ENCODE data around the gene GFOD1.

- TF ChIP-seq, protein P1, sequence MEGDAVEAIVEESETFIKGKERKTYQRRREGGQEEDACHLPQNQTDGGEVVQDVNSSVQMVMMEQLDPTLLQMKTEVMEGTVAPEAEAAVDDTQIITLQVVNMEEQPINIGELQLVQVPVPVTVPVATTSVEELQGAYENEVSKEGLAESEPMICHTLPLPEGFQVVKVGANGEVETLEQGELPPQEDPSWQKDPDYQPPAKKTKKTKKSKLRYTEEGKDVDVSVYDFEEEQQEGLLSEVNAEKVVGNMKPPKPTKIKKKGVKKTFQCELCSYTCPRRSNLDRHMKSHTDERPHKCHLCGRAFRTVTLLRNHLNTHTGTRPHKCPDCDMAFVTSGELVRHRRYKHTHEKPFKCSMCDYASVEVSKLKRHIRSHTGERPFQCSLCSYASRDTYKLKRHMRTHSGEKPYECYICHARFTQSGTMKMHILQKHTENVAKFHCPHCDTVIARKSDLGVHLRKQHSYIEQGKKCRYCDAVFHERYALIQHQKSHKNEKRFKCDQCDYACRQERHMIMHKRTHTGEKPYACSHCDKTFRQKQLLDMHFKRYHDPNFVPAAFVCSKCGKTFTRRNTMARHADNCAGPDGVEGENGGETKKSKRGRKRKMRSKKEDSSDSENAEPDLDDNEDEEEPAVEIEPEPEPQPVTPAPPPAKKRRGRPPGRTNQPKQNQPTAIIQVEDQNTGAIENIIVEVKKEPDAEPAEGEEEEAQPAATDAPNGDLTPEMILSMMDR (IDR thresholded peaks at IDR 0.05), result no peak
- TF ChIP-seq POLR2A (IDR thresholded peaks at IDR 0.05), result no peak
Measured at GRCh38 chr6:13515912-13516311, 28.5 kb upstream of the GFOD1 start.
